ENCODE data around the gene SPRYD4. TPM values are rescaled to one million over a fixed set of nuclear protein-coding genes. Genes with fewer than 3 reads are reported as not detected.

Gene SPRYD4
- total RNA-seq, 1 donor from 2014 or later, result 3.6 TPM

- Mint-ChIP-seq H3K9me3 (ENCODE audit: unreplicated experiment) (peaks cover 4% of the 10 kb centered on the region), H3K27ac (ENCODE audit: unreplicated experiment) (peak overlapping the region; percentile 90), H3K4me3 (ENCODE audit: unreplicated experiment) (peak overlapping the region; percentile 93), H3K4me1 (ENCODE audit: low read depth, unreplicated experiment) (peaks cover 14% of the 10 kb centered on the region), H3K27me3 (ENCODE audit: unreplicated experiment) (peaks cover 2% of the 10 kb centered on the region), H3K36me3 (ENCODE audit: unreplicated experiment) (peaks cover 3% of the 10 kb centered on the region)
- no peak for DNase-seq
- TF ChIP-seq CTCF (IDR thresholded peaks at IDR 0.05; ENCODE audit: partially characterized antibody, unreplicated experiment), result no peak
These were observed 18.8 kb upstream of the SPRYD4 start for GRCh38 chr12:56449622-56449984.

GRCh38 chr12:56450241-56450640 is 18.1 kb upstream of the SPRYD4 start:
- Mint-ChIP-seq H3K27me3 (ENCODE audit: unreplicated experiment) (peaks cover 2% of the 10 kb centered on the region), H3K9me3 (ENCODE audit: unreplicated experiment) (peaks cover 4% of the 10 kb centered on the region), H3K4me3 (ENCODE audit: unreplicated experiment) (peak overlapping the region; percentile 93), H3K36me3 (ENCODE audit: unreplicated experiment) (no peaks in the 10 kb centered on the region), H3K27ac (ENCODE audit: unreplicated experiment) (peak overlapping the region; percentile 90), H3K4me1 (ENCODE audit: low read depth, unreplicated experiment) (peaks cover 14% of the 10 kb centered on the region)
- TF ChIP-seq CTCF (IDR thresholded peaks at IDR 0.05; ENCODE audit: partially characterized antibody, unreplicated experiment), result no peak
- DNase-seq, result no peak

- peaks cover 14% of the 10 kb centered on the region for H3K4me1 Mint-ChIP-seq (ENCODE audit: low read depth, unreplicated experiment)
- no peaks in the 10 kb centered on the region for H3K36me3 Mint-ChIP-seq (ENCODE audit: unreplicated experiment)
- no peak overlapping the region for H3K4me3 Mint-ChIP-seq (ENCODE audit: unreplicated experiment)
- H3K27me3 Mint-ChIP-seq (ENCODE audit: unreplicated experiment), result peaks cover 3% of the 10 kb centered on the region
- no peak for DNase-seq
- TF ChIP-seq CTCF (IDR thresholded peaks at IDR 0.05; ENCODE audit: partially characterized antibody, unreplicated experiment), result no peak
- H3K27ac Mint-ChIP-seq (ENCODE audit: unreplicated experiment), result no peak overlapping the region
- H3K9me3 Mint-ChIP-seq (ENCODE audit: unreplicated experiment), result peaks cover 3% of the 10 kb centered on the region
These were observed 17.2 kb upstream of the SPRYD4 start for GRCh38 chr12:56451147-56451546.

GRCh38 chr12:56454557-56454956 is 13.8 kb upstream of the SPRYD4 start, which contains the start of gene MIP:
Gene MIP (minus strand): TSS chr12:56454657. CDS start chr12:56454613, 44 bp downstream.
- Mint-ChIP-seq H3K4me1 (ENCODE audit: low read depth, unreplicated experiment) (peaks cover 12% of the 10 kb centered on the region), H3K27ac (ENCODE audit: unreplicated experiment) (no peak within 1 kb of the TSS), H3K36me3 (ENCODE audit: unreplicated experiment) (no peaks in the 10 kb centered on the region), H3K9me3 (ENCODE audit: unreplicated experiment) (no peaks in the 10 kb centered on the region), H3K27me3 (ENCODE audit: unreplicated experiment) (peaks cover 3% of the 10 kb centered on the region), H3K4me3 (ENCODE audit: unreplicated experiment) (peak within 1 kb of the TSS; percentile 49)
- no peak for DNase-seq
- no peak for TF ChIP-seq CTCF (IDR thresholded peaks at IDR 0.05; ENCODE audit: partially characterized antibody, unreplicated experiment)

- peaks cover 3% of the 10 kb centered on the region for H3K27me3 Mint-ChIP-seq (ENCODE audit: unreplicated experiment)
- TF ChIP-seq CTCF (IDR thresholded peaks at IDR 0.05; ENCODE audit: partially characterized antibody, unreplicated experiment), result no peak
- H3K4me3 Mint-ChIP-seq (ENCODE audit: unreplicated experiment), result no peak overlapping the region
- H3K4me1 Mint-ChIP-seq (ENCODE audit: low read depth, unreplicated experiment), result no peaks in the 10 kb centered on the region
- H3K27ac Mint-ChIP-seq (ENCODE audit: unreplicated experiment), result no peak overlapping the region
- H3K36me3 Mint-ChIP-seq (ENCODE audit: unreplicated experiment), result no peaks in the 10 kb centered on the region
- no peaks in the 10 kb centered on the region for H3K9me3 Mint-ChIP-seq (ENCODE audit: unreplicated experiment)
- DNase-seq, result no peak
These were observed 10.6 kb upstream of the SPRYD4 start for GRCh38 chr12:56457817-56458216.

All from glutamatergic neuron (in vitro differentiated cells).